H9 (cell line): Measurements from ENCODE around the gene MRPL17. TPM values are rescaled to one million over a fixed set of nuclear protein-coding genes. Genes with fewer than 3 reads are reported as not detected.

ENCODE experiments used
- DNase-seq: peaks from one replicate; pipeline ENCODE4 v3.0.0-alpha.2; 2017
- H2AFZ ChIP-seq: one replicate; pipeline ENCODE4 v1.6.1; 2013; ENCODE audit warnings: mild to moderate bottlenecking, low read length, control low read depth, moderate library complexity
- H2AK5ac ChIP-seq: 2 replicates; pipeline ENCODE4 v1.6.1; 2013; ENCODE audit warnings: low read length, control low read depth, mixed read lengths; ENCODE audit not compliant: insufficient read length
- H2BK120ac ChIP-seq: one replicate; pipeline ENCODE4 v1.6.1; 2013; ENCODE audit warnings: low read depth, mild to moderate bottlenecking, low read length, control low read depth, inconsistent platforms; ENCODE audit not compliant: poor library complexity, severe bottlenecking
- H2BK12ac ChIP-seq: 2 replicates; pipeline ENCODE4 v1.6.1; 2013; ENCODE audit warnings: low read length, control low read depth, mixed read lengths, low read depth; ENCODE audit not compliant: insufficient read length
- H2BK15ac ChIP-seq: 2 replicates; pipeline ENCODE4 v1.6.1; 2013; ENCODE audit warnings: low read depth, low read length, control low read depth
- H2BK20ac ChIP-seq: one replicate; pipeline ENCODE4 v1.6.1; 2013; ENCODE audit warnings: low read depth, mild to moderate bottlenecking, low read length, control low read depth, inconsistent platforms; ENCODE audit not compliant: poor library complexity, severe bottlenecking
- H2BK5ac ChIP-seq: 2 replicates; pipeline ENCODE4 v1.6.1; 2013; ENCODE audit warnings: low read length, control low read depth, mixed read lengths; ENCODE audit not compliant: insufficient read length
- H3K14ac ChIP-seq: 2 replicates; pipeline ENCODE4 v1.6.1; 2013; ENCODE audit warnings: low read length, control low read depth; ENCODE audit not compliant: insufficient read depth
- H3K18ac ChIP-seq: 2 replicates; pipeline ENCODE4 v1.6.1; 2013; ENCODE audit warnings: low read depth, mild to moderate bottlenecking, mixed read lengths, low read length, control low read depth; ENCODE audit not compliant: insufficient read length
- H3K23ac ChIP-seq: 2 replicates; pipeline ENCODE4 v1.6.1; 2013; ENCODE audit warnings: low read length, control low read depth, mixed read lengths, low read depth; ENCODE audit not compliant: insufficient read length
- H3K23me2 ChIP-seq: 2 replicates; pipeline ENCODE4 v1.6.1; 2013; ENCODE audit warnings: low read depth, mild to moderate bottlenecking, mixed read lengths, low read length, control low read depth; ENCODE audit not compliant: insufficient read length, poor library complexity, severe bottlenecking
- H3K27ac ChIP-seq: 2 replicates; pipeline ENCODE4 v1.5.1; 2013; ENCODE audit warnings: low read length, control low read depth, mixed read lengths, low read depth; ENCODE audit not compliant: insufficient read length
- H3K27me3 ChIP-seq: 2 replicates; pipeline ENCODE4 v1.6.1; 2013; ENCODE audit warnings: low read length, control low read depth, inconsistent platforms; ENCODE audit not compliant: insufficient read depth
- H3K4ac ChIP-seq: 2 replicates; pipeline ENCODE4 v1.6.1; 2013; ENCODE audit warnings: low read depth, mild to moderate bottlenecking, control low read depth, inconsistent platforms, low read length, moderate library complexity
- H3K4me1 ChIP-seq: 2 replicates; pipeline ENCODE4 v1.6.1; 2013; ENCODE audit warnings: low read length, control low read depth, inconsistent platforms; ENCODE audit not compliant: insufficient read depth
- H3K4me2 ChIP-seq: 2 replicates; pipeline ENCODE4 v1.6.1; 2013; ENCODE audit warnings: low read length, control low read depth, mixed read lengths; ENCODE audit not compliant: insufficient read length, insufficient read depth
- H3K56ac ChIP-seq: 2 replicates; pipeline ENCODE4 v1.6.1; 2013; ENCODE audit warnings: low read depth, mild to moderate bottlenecking, mixed read lengths, low read length, control low read depth; ENCODE audit not compliant: insufficient read length
- H3K79me1 ChIP-seq: 2 replicates; pipeline ENCODE4 v1.6.1; 2013; ENCODE audit warnings: low read depth, mild to moderate bottlenecking, moderate library complexity, low read length, control low read depth, inconsistent platforms; ENCODE audit not compliant: insufficient read depth, poor library complexity, severe bottlenecking
- H3K79me2 ChIP-seq: 2 replicates; pipeline ENCODE4 v1.6.1; 2013; ENCODE audit warnings: low read length, control low read depth, inconsistent platforms; ENCODE audit not compliant: insufficient read depth
- H3K9ac ChIP-seq: 2 replicates; pipeline ENCODE4 v1.6.1; 2013; ENCODE audit warnings: low read length, control low read depth, mixed read lengths; ENCODE audit not compliant: insufficient read length; ENCODE audit errors: extremely low read depth
- H3K9me3 ChIP-seq: one replicate; pipeline ENCODE4 v1.6.1; 2013; ENCODE audit warnings: low read depth, low read length, inconsistent platforms; ENCODE audit not compliant: control insufficient read depth
- H3T11ph ChIP-seq: one replicate; pipeline ENCODE4 v1.6.1; 2013; ENCODE audit warnings: mild to moderate bottlenecking, low read length, control low read depth, inconsistent platforms
- H4K20me1 ChIP-seq: one replicate; pipeline ENCODE4 v1.6.1; 2013; ENCODE audit not compliant: control insufficient read depth, insufficient read length, insufficient read depth
- H4K5ac ChIP-seq: 2 replicates; pipeline ENCODE4 v1.6.1; 2013; ENCODE audit warnings: low read depth, mild to moderate bottlenecking, mixed read lengths, low read length, control low read depth; ENCODE audit not compliant: insufficient read length
- H4K8ac ChIP-seq: replicated peaks from 2 replicates; pipeline ENCODE4 v1.6.1; 2013; ENCODE audit warnings: low read length, control low read depth, mixed read lengths, low read depth; ENCODE audit not compliant: insufficient read length
- H4K91ac ChIP-seq: 2 replicates; pipeline ENCODE4 v1.6.1; 2013; ENCODE audit warnings: low read depth, mild to moderate bottlenecking, moderate library complexity, mixed read lengths, low read length, control low read depth; ENCODE audit not compliant: insufficient read length
- H3K27ac Mint-ChIP-seq, 3 experiments: 2 replicates in 2 of 3; 3 replicates in 1 of 3; pipeline ENCODE4 v1.8.0; 2020 to 2021; ENCODE audit warnings: mixed read lengths in 3 of 3, mild to moderate bottlenecking in 1 of 3, moderate library complexity in 1 of 3
- H3K27me3 Mint-ChIP-seq: 2 replicates; pipeline ENCODE4 v1.8.0; 2021; ENCODE audit warnings: low read depth, mild to moderate bottlenecking, moderate library complexity, mixed read lengths
- H3K36me3 Mint-ChIP-seq, 3 experiments: 2 replicates in 2 of 3; 3 replicates in 1 of 3; pipeline ENCODE4 v1.8.0; 2020 to 2021; ENCODE audit warnings: low read depth in 3 of 3, mixed read lengths in 3 of 3; ENCODE audit not compliant: insufficient read depth in 1 of 3
- H3K4me1 Mint-ChIP-seq, 2 experiments: 2 replicates each; pipeline ENCODE4 v1.8.0; 2020; ENCODE audit warnings: mixed read lengths in 2 of 2
- H3K4me3 Mint-ChIP-seq, 2 experiments: 2 replicates in 1 of 2; 3 replicates in 1 of 2; pipeline ENCODE4 v1.8.0; 2020 to 2021; ENCODE audit warnings: mild to moderate bottlenecking in 2 of 2, mixed read lengths in 2 of 2, moderate library complexity in 1 of 2
- H3K9me3 Mint-ChIP-seq, 2 experiments: 2 replicates in 1 of 2; 3 replicates in 1 of 2; pipeline ENCODE4 v1.8.0; 2020; ENCODE audit warnings: mild to moderate bottlenecking in 2 of 2, mixed read lengths in 2 of 2, moderate library complexity in 1 of 2
- WGBS: extraction: QIAGEN DNeasy Blood & Tissue Kit; methylation state at CpG from one replicate; pipeline ENCODE4 v1.1.7; 2013; ENCODE audit warnings: missing lambda C conversion rate, low lambda C conversion rate, mixed read lengths; ENCODE audit not compliant: insufficient read length; ENCODE audit errors: extremely low coverage; 5-methylcytosine and 5-hydroxymethylcytosine counted together
- total RNA-seq: library from RNA; stranded (reverse); gene quantifications from 2 replicates; pipeline ENCODE4 v1.2.1, GENCODE V29; 2021
- TF ChIP-seq, protein P1 (sequence below): fragments of 200-600 bp; sonication (generic); conservative IDR thresholded peaks from 3 replicates; pipeline ENCODE4 v1.8.0; 2021; ENCODE audit warnings: antibody characterized with exemption, mild to moderate bottlenecking

MRPL17 gene
- total RNA-seq, 1 experiment from 2014 or later = 75.5 TPM

DNA sequence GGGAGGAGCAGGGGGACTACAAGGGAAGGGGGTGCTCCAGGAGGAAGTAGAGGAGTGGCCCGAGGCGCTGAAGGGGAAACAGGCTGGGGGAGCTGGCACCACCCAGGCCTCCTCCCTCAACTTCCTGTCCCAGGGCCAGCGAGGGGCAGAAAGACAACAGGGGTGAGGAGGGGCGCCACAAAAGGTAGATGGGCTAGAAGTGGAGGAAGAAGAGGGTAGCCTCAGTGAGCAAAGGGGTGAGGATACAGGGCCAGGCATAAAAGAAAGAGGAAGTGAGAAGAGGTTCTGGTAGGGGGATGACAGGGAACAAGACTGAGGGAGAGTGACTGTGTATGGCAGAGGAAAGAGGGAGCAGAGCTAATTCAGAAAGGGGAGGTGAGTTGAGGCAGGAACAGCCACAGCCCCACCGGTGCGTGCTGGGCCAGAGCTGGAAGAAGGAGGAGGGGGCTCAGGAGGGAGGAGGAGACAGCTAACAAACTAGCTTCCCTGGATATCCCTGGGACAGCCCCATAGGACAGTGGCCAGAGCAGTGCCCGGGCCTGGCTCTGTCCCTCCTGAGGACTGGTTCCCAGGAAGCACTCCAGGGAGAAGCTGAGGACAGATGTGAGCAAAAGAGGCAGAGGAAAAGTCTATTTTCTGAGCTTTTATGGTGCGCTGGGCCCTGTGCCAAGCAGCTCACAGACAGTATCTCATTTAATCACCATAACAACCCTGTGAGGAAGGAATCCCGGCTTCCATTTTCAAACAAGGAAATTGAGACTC is 36.0 kb downstream of the MRPL17 start:
- Histone ChIP-seq H3K4ac (no peak overlapping the region), H3K9me3 (no peaks in the 10 kb centered on the region), H2AK5ac (no peak overlapping the region), H3K14ac (no peak overlapping the region), H3K23ac (no peak overlapping the region), H2BK20ac (no peak overlapping the region), H3T11ph (no peak overlapping the region), H2BK12ac (no peak overlapping the region), H3K23me2 (no peaks in the 10 kb centered on the region), H4K20me1 (no peaks in the 10 kb centered on the region), H3K4me1 (peaks cover 2% of the 10 kb centered on the region; the same call in 1 of the 2 replicates), H3K27ac (no peak overlapping the region), H3K9ac (no peak overlapping the region), H3K18ac (no peak overlapping the region), H4K91ac (no peak overlapping the region), H3K79me2 (no peaks in the 10 kb centered on the region), H3K79me1 (no peaks in the 10 kb centered on the region), H2AFZ (no peak overlapping the region), H2BK120ac (no peak overlapping the region), H2BK5ac (no peak overlapping the region), H4K8ac (no peak overlapping the region), H3K4me2 (no peak overlapping the region), H4K5ac (no peak overlapping the region), H3K27me3 (0 out of 2 replicates have a peak, but pooled peaks cover 1% of the 10 kb centered on the region), H2BK15ac (no peak overlapping the region), H3K56ac (no peak overlapping the region)
- Mint-ChIP-seq H3K4me3 (no peak overlapping the region), H3K27ac (no peak overlapping the region), H3K9me3 (no peaks in the 10 kb centered on the region), H3K4me1 (no peaks in the 10 kb centered on the region), H3K36me3 (no peaks in the 10 kb centered on the region), H3K27me3 (0 out of 2 replicates have a peak, but pooled peaks cover 2% of the 10 kb centered on the region)
- no CpG with 5 or more reads among the region's 9 CpGs for WGBS
- TF ChIP-seq, protein P1, sequence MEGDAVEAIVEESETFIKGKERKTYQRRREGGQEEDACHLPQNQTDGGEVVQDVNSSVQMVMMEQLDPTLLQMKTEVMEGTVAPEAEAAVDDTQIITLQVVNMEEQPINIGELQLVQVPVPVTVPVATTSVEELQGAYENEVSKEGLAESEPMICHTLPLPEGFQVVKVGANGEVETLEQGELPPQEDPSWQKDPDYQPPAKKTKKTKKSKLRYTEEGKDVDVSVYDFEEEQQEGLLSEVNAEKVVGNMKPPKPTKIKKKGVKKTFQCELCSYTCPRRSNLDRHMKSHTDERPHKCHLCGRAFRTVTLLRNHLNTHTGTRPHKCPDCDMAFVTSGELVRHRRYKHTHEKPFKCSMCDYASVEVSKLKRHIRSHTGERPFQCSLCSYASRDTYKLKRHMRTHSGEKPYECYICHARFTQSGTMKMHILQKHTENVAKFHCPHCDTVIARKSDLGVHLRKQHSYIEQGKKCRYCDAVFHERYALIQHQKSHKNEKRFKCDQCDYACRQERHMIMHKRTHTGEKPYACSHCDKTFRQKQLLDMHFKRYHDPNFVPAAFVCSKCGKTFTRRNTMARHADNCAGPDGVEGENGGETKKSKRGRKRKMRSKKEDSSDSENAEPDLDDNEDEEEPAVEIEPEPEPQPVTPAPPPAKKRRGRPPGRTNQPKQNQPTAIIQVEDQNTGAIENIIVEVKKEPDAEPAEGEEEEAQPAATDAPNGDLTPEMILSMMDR = no peak
- DNase-seq = no peak
